Liver (tissue), 3 donors: ENCODE results near the gene STX5.

Experiments used
- ATF3 ChIP-seq: IDR thresholded peaks from 2 replicates; pipeline ENCODE4 v1.6.1; 2016; ENCODE audit warnings: antibody characterized with exemption
- CTCF ChIP-seq: fragments of 150-350 bp; IDR thresholded peaks from 2 replicates; pipeline ENCODE4 v1.5.1; 2017; ENCODE audit warnings: improper control_type of control experiment, low read depth, low read length; ENCODE audit not compliant: missing input control
- EGR1 ChIP-seq, 2 donors: IDR thresholded peaks; 2 replicates each; pipeline ENCODE4 v1.6.1; 2016 to 2018; ENCODE audit warnings: antibody characterized with exemption in 2 of 2, low read depth in 2 of 2
- GABPA ChIP-seq, 2 donors: IDR thresholded peaks in 1 of 2; conservative IDR thresholded peaks in 1 of 2; 2 replicates each; pipeline ENCODE4 v1.6.1; 2016; ENCODE audit warnings: antibody characterized with exemption in 2 of 2, mild to moderate bottlenecking in 1 of 2, moderate library complexity in 1 of 2
- JUND ChIP-seq, 2 donors: IDR thresholded peaks; 2 replicates each; pipeline ENCODE4 v1.6.1; 2016; ENCODE audit warnings: antibody characterized with exemption in 2 of 2
- MAX ChIP-seq: IDR thresholded peaks from 2 replicates; pipeline ENCODE4 v1.6.1; 2016; ENCODE audit warnings: antibody characterized with exemption
- RAD21 ChIP-seq, 2 donors: IDR thresholded peaks; 2 replicates each; pipeline ENCODE4 v1.6.1; 2016; ENCODE audit warnings: antibody characterized with exemption in 2 of 2, mild to moderate bottlenecking in 2 of 2
- REST ChIP-seq: IDR thresholded peaks from 2 replicates; pipeline ENCODE4 v1.6.1; 2016; ENCODE audit warnings: antibody characterized with exemption, mild to moderate bottlenecking
- SP1 ChIP-seq: IDR thresholded peaks from 2 replicates; pipeline ENCODE4 v1.6.1; 2018; ENCODE audit warnings: antibody characterized with exemption, mild to moderate bottlenecking
- TAF1 ChIP-seq: conservative IDR thresholded peaks from 2 replicates; pipeline ENCODE4 v1.6.1; 2016; ENCODE audit warnings: antibody characterized with exemption, mild to moderate bottlenecking
- YY1 ChIP-seq: IDR thresholded peaks from 2 replicates; pipeline ENCODE4 v1.6.1; 2016; ENCODE audit warnings: antibody characterized with exemption, mild to moderate bottlenecking
- donor health status: healthy.
- donor health status: healthy.

GRCh38 chr11:62805076-62805892, 26.6 kb downstream of the STX5 start, which contains the start of gene NXF1:
- no peak for TF ChIP-seq CTCF
- peak; percentile 97 for TF ChIP-seq REST
- TF ChIP-seq TAF1 = peak; percentile 99
- peak in 1 of 2 donors; percentile 50 for TF ChIP-seq EGR1 (IDR thresholded peaks at IDR 0.05; ENCODE audit: low read depth in 2 of 2)
- no peak for TF ChIP-seq ATF3
- TF ChIP-seq YY1 = peak; percentile 83
- peak in 1 of 2 donors; percentile 43 for TF ChIP-seq JUND (IDR thresholded peaks at IDR 0.05)
- no peak for TF ChIP-seq MAX
- peak in 1 of 2 donors; percentile 14 for TF ChIP-seq RAD21 (IDR thresholded peaks at IDR 0.05)
- peak in 1 of 2 donors; percentile 67 for TF ChIP-seq GABPA (IDR thresholded peaks at IDR 0.05 in 1 of 2, conservative IDR thresholded peaks at IDR 0.05 in 1 of 2)
- peak; percentile 85 for TF ChIP-seq SP1
